HL-60 (cell line): Measurements from ENCODE around the gene FAM89A.
"Not testable (repeated sequence)": the region's sequence is repeated elsewhere in the genome, so short reads cannot be mapped to it uniquely, and the experiment has no call there.

Experiments
- DNase-seq, 2 experiments: peaks; one replicate each; pipeline ENCODE4 v3.0.0-alpha.2; 2010 to 2020; ENCODE audit warnings: low read depth in 1 of 2, low spot score in 1 of 2
- H3K27ac ChIP-seq: fragments of 250-450 bp; sonication (Bioruptor Pico); replicated peaks from 2 replicates; pipeline ENCODE4 v1.5.1; 2020; ENCODE audit warnings: mild to moderate bottlenecking, moderate library complexity
- H3K27me3 ChIP-seq: fragments of 250-450 bp; sonication (Bioruptor Pico); 2 replicates; pipeline ENCODE4 v1.5.1; 2021; ENCODE audit warnings: mild to moderate bottlenecking, moderate library complexity; ENCODE audit not compliant: insufficient read depth, poor library complexity, severe bottlenecking
- H3K4me3 ChIP-seq: replicated peaks from 2 replicates; pipeline ENCODE4 v1.5.1; 2011; ENCODE audit warnings: mild to moderate bottlenecking, control low read depth, low read length; ENCODE audit not compliant: insufficient read depth
- CTCF ChIP-seq: IDR thresholded peaks from one replicate; pipeline ENCODE4 v1.5.1; 2011; ENCODE audit warnings: low read length, control low read depth, inconsistent platforms; ENCODE audit not compliant: insufficient read depth
- GABPA ChIP-seq: IDR thresholded peaks from 2 replicates; pipeline ENCODE4 v1.6.1; 2012; ENCODE audit warnings: low read depth
- POLR2AphosphoS5 ChIP-seq: IDR thresholded peaks from 2 replicates; pipeline ENCODE4 v1.6.1; 2012; ENCODE audit warnings: low read depth
- REST ChIP-seq: IDR thresholded peaks from 2 replicates; pipeline ENCODE4 v1.6.1; 2012; ENCODE audit warnings: low read depth; ENCODE audit not compliant: insufficient replicate concordance
- SPI1 ChIP-seq: IDR thresholded peaks from 2 replicates; pipeline ENCODE4 v1.6.1; 2012; ENCODE audit warnings: low read depth, mild to moderate bottlenecking, borderline replicate concordance

FAM89A gene

DNA sequence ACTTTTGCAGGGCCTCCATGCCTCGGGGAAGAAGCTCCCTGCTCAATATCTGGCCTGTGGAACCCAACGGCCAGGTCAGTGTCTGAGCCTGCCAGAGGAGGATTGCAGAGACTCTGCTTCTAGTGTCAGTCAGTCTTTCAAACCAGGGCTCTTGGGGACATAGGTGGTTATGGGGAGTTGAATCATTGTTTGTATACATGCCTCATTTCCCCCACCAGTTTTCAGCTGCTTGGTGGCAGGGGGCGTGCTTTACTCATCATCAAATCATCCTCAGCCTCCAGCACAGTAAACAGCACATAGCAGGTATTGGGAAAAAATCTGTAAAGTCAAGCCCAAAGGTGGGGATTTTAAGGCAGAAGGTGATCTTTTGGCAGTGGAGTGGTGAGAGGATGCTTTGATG lies 17.4 kb upstream of the FAM89A start:
- TF ChIP-seq REST = no peak
- TF ChIP-seq POLR2AphosphoS5 = no peak
- TF ChIP-seq CTCF = no peak
- TF ChIP-seq SPI1 = no peak
- no peak for TF ChIP-seq GABPA

DNA sequence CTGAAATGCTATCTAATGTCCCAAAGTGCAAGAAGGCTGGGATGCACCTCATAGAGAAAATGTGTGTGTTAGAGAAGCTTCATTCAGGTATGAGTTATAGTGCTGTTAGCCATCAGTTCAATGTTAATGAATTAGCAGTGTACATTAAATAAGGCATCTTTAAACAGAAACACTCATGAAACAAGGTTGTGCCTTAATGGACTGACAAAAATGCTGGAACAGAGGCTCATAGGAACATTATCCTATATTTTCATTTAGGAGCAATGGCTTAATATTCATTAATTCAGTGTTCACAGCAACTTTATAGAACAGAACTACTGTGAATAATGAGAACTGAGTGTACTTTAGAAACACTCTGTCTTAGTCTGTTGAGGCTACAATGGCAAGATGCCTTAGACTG lies 15.2 kb upstream of the FAM89A start:
- TF ChIP-seq SPI1 = no peak
- H3K4me3 ChIP-seq = no peak overlapping the region
- DNase-seq = no peak
- no peaks in the 10 kb centered on the region for H3K27me3 ChIP-seq
- H3K27ac ChIP-seq = no peak overlapping the region

More for the DNA sequence above, 17.4 kb upstream of the FAM89A start:
- DNase-seq = no peak
- Histone ChIP-seq H3K4me3 (no peak overlapping the region), H3K27me3 (no peaks in the 10 kb centered on the region), H3K27ac (no peak overlapping the region)

- TF ChIP-seq POLR2AphosphoS5 (no peak), SPI1 (peak; percentile 40; the same call in 1 of the 2 replicates)
- Histone ChIP-seq H3K4me3 (0 out of 2 replicates have a peak overlapping the region, but pooled peaks have one; percentile 4), H3K27me3 (peaks cover 3% of the 10 kb centered on the region), H3K27ac (no peak overlapping the region)
- DNase-seq = no peak
Measured at GRCh38 chr1:231053493-231054162, 13.6 kb upstream of the FAM89A start.

- TF ChIP-seq SPI1 = no peak
- TF ChIP-seq CTCF = no peak
- no peak for TF ChIP-seq POLR2AphosphoS5
- TF ChIP-seq REST = no peak
- TF ChIP-seq GABPA = no peak
- Histone ChIP-seq H3K4me3 (no peak overlapping the region), H3K27ac (no peak overlapping the region), H3K27me3 (peaks cover 3% of the 10 kb centered on the region)
- DNase-seq = no peak
Measured at GRCh38 chr1:231052777-231053176, 12.7 kb upstream of the FAM89A start.

DNA sequence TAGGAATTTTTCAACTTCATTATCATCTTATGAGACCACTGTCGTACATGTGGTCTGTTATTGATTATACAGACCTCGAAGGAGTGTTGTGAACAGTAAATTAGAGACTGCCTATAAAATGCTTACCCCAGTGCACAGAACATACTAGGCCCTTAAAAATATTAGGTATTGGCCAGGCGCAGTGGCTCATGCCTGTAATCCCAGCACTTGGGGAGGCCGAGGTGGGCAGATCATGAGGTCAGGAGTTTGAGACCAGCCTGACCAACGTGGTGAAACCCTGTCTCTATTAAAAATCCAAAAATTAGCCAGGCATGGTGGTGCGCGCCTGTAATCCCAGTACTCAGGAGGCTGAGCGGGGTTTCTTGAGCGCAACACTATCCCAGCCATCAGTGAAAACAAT lies 10.9 kb upstream of the FAM89A start:
- DNase-seq, H3K27me3 ChIP-seq, H3K27ac ChIP-seq, H3K4me3 ChIP-seq: not testable (repeated sequence)
